ENCODE measurements around the gene C8B.

C8B gene

DNA sequence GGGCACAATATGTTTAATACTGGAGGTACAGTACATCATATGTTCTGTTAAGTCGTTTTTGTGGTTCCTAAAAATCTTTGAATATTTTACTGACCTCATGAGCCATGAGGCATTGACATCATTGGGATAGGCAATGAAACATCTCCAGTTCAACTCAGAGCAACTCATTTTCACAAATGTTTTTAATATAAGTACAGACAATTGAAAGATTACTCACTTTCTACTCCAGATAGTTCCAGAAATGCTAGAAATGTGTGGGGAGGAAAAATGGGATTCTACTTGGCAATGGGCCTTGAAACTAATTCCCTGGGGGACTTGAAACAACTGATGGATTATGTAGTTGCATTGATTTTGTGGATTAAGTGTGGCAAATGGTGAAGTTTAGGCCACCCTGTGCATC lies 7.2 kb upstream of the C8B start:
- no peak for DNase-seq (ENCODE audit: low read depth)

DNA sequence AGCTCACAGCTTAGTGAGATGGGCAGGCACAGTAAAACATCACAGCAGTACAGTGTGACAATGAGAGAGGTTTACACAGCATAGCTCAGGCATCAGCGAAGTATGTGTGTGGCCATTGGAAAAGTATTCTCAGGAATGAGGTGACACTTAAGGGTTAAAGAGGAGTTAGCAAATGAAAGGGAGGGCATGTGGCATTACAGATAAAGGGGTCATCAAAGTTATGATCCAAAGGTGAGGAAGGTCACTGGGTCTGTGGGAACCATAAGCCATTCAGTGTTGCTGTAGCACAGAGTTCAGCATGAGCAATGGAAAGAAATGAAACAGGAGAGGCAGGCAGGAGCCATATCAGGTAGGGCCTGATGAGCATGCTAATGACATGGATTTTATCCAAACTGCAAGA lies 4.5 kb upstream of the C8B start:
- DNase-seq (ENCODE audit: low read depth), result no peak

DNA sequence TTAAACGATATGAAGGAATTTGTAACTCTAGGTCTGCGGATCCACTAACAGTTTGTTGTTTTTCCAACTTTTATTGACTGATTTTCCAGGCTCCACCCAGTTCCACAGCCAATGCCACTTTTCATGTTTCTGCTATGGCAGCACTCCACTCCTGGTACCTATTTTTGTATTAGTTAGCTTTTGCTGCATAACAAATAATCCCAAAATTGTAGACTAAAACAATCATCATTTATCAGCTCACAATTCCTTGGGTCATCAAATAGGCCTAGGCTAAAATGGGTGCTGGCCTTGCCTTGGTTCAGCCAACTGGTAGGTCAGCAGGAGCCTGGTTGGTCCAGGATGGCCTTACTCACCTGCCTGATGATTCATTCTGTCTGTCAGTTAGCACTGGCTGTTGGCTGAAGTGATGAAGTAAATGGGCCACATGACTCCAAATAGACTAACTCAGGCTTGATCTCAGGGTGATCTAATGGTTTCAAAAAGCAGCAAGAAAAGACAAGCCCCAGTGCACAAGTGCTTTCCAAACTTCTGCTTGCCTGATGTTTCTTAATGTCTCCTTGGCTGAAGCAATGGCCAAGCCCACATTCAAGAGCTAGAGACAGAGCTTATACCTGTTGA lies 3.2 kb upstream of the C8B start:
- no peak for DNase-seq (ENCODE audit: low read depth)

DNA sequence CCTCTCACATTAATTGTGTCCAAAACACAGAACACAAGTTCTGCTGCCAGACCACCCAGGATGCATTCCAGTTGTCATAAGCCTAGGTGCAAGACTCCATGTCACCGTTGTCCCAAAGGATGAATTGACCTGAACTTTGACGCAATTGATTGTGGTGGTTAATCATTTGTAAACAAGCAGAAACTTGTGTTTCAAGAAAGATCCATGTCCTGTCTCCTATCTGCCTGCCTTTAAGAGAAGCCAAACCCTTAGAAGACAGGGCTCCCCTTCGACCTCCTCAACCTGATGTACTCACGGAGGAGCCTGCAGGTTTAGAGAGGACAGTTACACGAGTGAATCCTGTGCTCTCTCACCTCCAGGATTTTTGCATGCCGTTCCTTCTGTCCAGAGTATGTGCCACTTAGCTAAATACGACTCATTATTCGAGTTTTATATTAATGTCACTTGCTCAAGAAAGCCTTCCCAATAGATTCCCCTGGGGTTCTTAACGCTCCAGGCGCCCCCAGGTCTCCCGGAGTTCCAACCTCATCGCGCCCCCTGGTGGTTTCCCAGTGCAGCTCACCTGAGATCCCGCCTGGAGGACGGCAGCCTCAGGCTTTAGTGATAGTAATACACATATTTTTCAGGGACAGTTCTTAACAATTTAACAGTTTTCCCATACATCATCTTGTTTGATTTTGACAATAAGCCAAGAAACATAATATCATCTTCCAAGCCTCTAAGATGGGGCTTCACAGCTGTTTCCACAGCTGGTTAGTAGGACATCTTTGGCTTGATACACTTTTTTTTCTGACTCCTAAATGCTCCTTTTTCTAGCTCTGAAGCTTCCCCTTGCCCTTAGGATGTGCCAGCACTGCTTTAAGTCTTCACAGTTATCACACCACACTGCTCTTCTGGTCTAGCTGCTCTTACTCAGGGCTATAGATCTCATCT lies 2.4 kb upstream of the C8B start:
- no peak for DNase-seq (ENCODE audit: low read depth)

DNA sequence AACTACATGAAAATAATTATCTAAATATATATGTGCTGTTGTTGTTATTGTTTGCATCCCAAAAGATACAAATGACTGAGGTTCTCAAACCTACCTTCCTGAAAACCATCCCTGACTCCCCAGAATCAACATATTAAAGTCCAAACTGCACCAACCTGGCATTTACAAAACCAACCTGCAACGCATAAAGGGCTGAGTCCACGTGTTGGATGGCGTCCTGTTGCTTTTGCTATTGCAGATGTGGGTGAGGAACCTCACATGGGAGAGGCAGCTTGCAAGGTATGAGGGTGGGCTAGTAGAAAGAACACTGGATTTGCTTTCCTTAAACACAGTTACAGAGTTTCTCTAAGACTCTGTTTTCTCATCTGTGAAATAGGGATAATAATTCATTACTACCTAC lies 1.5 kb upstream of the C8B start:
- no peak for DNase-seq (ENCODE audit: low read depth)

DNA sequence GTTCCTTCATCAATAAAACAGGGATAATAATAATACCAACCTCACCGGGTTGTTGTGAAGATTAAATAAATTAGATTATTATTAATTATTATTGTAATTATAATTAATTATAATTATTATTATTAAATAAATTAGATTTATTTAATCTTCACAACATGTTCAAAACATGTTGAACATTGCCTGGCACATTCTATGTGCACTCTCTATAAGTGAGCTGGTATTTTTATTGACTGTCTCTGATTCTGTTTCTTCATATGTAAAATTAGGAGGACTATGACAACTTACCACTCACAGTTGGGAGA lies 834 bp upstream of the C8B start:
- no peak for DNase-seq (ENCODE audit: low read depth)

DNA sequence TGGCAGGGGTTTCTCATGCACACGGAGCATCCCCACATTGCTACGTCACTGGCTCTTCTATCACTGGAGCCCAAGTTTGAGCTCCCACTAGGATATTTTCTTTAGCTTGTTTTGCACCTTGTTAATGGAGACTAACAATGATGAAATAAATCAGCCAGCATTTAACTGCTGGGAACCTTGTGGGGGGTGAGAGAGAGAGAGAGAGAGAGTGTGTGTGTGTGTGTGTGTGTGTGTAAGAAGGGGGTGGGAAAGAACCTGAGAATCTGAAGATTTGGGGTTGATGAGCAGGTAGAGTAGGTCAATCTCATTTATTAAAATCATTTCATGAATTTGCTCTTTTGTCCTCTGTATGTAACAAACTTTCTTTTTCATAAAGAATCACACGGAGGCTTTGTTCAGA lies 624 bp downstream of the C8B start:
- DNase-seq (ENCODE audit: low read depth), result no peak

DNA sequence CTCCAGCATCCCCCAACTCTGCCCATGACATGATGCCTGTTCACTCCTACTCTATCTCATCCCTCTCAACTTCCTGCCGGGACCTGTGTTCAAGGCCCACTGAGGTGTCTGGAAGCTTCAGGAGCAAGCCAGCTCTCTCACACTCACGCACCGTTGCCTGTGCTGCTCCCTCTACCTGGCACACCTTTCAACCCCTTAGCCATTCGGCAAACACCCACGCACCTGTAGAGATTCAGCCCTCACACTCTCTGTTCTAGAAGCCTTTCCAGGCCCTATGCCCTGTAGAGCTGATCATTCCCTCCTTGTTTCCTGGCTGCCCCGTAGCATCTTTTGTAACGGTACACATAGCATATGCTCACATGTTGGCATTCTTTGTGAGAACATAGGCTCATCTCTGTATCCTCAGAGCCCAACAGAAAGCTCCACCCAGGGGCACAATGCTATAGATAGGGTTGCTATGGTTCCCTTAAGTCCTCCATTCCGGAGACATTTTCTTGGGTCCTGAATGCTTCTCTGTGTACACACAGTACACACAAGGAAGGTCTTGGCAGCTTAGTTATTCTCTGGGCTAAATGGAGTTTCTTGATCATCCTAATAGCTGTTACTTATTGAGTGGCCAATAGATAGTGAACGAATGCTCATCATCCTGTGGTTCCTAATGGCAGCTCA lies 1.3 kb downstream of the C8B start:
- DNase-seq (ENCODE audit: low read depth), result no peak

DNA sequence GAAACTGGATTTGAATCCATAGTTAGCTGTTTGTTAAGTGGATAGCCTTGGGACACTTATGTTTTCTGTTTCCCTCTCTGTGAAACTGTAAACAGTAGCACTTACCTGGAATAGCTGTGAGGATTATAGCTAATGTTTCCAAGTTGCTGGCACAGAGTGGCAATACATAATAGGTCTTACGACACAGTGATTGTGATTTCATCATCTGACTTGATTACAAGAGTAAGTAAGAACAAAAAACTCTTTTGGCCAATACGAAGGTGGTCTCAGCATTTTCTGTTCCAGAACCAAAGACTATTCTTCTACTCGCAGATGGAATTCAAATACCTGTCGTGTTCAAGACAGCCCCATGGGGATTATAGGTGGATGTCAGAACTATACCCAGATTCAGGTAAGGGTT lies 2.1 kb downstream of the C8B start:
- DNase-seq (ENCODE audit: low read depth), result no peak

DNA sequence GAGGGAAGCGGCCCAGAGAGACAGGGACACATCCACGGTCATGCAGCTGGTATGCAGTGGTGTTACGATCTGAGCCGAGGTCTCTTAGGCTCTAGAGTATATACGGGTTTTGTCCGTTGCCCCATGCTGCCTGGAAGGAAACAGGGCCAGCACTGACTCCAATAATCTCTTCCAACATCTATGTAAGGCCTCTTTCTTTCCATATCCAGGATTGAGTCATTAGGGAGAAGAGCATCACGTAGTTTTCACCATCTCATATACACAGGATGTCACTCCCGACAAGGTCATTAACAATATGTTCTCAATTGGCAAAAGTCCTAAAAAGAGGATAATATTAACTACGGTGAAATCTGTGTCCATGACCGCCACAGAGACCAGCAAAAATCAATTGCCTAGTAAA lies 4.4 kb downstream of the C8B start:
- no peak for DNase-seq (ENCODE audit: low read depth)

DNA sequence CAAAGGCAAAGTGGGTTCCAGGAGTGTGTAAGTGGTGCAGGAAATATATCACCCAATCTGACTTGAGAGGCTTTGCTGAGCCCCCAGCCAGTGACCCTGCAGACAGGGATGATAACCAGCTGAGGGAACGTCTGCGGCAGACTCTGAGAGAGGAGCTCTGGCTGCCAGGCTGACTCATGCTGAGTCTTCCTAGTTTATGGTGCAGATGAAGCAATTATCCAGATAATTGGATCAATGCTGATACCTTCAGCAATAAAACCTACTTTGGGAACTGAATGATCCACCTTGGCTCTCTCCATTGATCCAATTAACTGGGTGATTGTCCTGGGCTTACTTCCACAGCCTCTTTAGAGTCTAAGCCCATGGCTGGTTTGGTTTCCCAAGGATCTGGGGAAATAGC lies 7.3 kb downstream of the C8B start:
- DNase-seq (ENCODE audit: low read depth), result no peak

DNA sequence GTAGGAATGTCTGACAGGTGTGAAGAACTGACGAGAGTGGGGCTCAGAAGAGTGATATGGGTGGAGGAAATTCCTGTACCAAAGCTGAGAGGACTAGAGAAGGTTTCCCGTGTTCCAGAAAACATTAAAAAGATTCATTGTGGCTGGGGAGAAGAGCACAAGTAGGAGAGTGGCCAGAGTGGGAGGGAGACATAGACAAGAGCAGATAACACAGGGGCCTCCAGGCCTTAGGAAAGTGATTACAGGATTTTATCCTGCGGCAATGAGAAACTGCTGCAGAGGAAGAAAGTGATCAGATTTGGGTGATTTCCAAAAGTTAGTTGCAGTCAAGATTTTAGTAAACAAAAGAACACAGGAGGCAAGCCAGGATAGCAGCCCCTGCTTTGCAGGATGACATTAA lies 7.9 kb downstream of the C8B start:
- DNase-seq (ENCODE audit: low read depth), result no peak

DNA sequence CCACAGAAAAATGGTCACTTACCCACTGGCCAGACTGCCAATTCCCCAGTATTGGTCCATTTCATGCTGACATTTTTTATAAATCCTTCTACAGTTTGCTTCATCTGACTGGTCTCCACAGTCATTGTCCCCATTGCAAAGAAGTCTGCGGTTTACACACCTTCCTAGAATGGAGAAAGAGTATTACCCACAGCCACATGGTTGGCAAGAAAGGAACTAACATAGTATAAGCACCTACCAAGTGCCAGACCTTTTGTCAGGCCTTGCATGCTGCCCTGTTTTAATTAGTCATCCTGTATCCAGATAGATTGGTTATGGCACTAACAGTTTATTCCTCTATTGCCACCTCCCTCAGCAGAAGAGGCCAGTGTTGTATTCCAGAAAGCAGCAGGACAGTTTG lies 11.2 kb downstream of the C8B start:
- DNase-seq (ENCODE audit: low read depth), result no peak

DNA sequence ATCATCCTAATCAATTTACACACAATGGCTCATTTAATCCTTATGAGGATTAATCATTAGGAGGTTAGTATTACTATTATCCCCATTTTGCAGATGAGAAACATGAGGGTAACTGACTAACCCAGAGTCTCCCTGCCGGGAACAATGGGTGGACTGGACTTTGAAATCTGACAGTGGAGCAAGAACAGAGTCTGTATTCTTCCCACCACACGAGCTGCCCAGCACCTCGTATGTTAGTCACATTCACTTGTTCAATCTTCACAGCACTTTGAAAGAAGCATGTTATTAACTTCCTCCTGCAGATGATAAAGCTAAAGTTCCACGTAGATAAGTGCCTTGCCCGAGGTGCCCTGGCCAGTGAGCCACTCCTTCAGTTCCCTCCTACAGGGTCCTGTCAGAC lies 12.4 kb downstream of the C8B start:
- DNase-seq (ENCODE audit: low read depth), result no peak

DNA sequence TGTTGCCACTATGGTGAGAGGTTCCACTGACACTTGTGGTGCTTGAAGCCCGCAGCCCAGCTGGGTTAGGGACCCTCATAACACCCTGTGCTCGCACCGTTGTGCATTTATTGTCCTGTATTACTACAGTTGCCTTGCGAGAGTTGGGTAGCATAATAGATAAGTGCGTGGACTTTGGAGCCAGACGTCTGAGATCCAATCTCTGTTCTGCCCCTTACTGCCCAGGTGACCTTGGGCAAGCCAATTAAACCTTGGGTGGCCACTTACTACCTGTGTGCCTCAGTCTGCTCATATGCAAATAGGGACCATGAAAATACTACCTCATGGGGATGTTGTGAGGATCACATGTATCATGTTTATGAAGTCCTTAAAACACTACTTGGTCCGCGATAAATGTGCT lies 13.3 kb downstream of the C8B start:
- DNase-seq (ENCODE audit: low read depth), result no peak

DNA sequence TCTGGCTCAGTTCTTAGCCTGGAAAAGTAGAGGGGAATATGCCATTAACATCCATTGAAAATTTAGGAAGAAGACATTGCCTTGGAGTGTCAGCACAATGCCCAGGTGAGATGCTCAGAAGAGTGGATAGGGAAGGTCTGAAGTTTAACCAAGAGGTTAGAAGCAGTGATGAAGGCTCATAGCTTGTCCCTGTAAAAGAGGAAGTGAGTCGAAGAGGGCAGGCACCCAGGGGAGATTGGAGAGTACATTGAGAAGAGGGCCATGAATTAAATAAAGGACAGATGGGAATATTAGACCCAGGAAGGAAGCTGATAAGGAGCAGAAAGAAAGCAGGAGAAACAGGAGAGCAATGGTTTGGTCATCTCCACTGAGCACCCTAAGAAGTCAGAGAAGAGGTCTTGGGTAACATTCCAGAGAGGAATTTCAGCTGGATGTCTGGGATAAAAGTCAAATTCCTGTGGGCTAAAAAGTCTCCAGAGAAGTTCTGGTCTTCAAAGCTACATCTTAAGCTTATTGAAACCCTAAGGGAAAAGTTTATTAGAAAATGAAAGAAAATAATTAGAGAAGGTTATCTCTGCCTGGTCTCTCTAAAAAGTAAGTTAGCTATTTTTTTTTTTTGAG lies 17.3 kb downstream of the C8B start:
- DNase-seq (ENCODE audit: low read depth), result no peak

DNA sequence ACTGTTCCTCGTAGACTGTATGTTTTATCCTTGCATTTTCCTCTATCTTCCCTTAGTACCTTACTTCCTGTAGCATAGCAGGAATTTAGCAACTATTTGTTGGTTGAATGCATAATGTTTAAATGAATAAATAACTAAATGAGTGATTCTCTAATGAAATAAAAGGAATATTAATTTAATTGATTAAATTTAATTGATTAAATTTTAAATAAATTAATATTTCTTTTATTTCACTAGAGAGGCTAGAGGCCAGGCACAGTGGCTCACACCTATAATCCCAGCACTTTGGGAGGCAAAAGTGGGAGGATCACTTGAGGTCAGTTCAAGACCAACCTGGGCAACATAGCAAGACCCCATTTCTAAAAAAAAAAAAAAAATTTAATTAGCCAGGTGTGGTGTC lies 25.8 kb downstream of the C8B start:
- no peak for DNase-seq (ENCODE audit: low read depth)

DNA sequence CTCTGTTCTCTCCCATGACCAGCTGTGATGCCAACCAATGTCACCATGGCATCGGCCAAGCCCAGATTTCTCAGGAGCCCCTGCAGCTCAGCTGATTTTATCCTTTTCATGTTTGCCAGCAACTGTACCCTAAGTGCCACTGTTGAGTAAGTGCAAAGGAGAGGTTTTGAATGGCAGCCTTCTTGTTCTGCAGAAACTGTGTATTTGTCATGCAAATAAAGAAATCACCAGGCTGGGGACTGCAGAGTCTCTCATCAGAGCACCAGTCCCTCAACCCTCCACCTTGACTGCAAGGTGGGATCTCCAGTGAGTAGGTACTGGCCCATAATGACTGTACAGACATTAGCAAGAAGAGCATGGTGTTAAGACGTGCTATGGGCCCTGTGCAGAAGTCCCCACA lies 26.6 kb downstream of the C8B start:
- no peak for DNase-seq (ENCODE audit: low read depth)

DNA sequence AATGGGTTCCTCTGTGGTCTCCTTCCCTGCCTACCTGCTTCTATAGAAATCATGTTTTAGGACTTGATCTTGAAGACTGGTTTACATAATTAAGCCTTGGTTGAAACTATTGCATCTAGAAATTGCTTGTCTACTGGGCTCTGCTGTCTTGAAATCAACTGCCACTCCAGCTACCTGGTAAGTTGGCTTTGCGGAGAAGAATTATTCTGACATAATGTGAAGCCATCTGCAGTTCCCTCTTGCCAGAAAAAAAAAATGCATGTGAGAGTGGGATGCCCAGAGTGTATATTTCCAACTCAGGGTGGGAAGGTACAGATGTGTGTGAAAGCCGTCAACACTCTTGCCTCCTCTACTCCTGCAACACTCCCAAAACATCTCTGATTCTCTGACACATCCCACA lies 27.2 kb downstream of the C8B start:
- DNase-seq (ENCODE audit: low read depth), result no peak

DNA sequence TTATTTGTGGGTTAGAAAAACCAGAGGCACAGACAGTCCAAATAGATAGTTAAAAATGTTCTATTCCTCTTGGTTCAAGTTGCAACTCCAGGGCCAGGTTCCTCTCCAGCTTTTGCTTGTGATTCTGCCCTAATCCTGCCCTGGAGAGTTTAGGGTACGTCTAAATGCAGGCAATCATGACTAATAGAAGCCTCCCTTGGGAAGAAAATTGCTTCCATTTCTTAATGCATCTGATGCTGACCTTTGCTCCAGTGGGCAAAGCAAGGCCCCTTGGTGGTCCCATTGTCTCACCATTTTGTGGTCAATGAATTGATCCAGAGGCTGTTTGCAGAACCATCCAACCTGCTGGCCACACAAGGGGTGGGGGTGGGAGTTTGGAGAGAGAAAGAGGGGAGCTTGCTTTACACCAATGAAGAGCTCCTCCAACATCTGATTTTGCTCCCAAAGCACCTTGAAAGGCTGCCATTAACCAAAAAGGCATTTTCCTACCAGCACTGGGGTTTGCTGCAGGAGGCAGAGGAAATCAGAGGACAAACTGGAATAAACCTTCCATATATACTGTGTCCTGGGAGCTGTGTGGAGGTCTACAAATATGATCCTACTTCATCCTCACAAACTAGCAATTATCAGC lies 31.3 kb downstream of the C8B start:
- no peak for DNase-seq (ENCODE audit: low read depth)

DNA sequence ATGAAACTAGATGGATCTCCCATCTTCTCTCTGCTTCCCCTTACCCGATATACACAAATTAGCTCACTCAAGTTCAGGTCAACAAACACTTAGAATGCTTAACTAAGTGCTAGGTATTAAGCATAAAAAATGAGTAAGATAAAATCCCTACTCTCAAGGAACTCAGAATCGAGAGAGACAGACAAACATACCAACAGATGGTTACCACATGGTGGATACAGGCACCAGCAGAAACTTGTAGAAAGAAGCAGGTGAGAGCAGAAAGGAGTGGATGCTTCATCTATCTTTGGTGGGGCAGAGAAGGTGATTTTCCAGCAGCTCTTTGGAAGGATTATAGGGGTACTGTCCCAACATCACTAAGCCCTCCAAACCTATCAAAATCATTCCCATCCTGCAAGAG lies 32.2 kb downstream of the C8B start:
- DNase-seq (ENCODE audit: low read depth), result no peak

DNA sequence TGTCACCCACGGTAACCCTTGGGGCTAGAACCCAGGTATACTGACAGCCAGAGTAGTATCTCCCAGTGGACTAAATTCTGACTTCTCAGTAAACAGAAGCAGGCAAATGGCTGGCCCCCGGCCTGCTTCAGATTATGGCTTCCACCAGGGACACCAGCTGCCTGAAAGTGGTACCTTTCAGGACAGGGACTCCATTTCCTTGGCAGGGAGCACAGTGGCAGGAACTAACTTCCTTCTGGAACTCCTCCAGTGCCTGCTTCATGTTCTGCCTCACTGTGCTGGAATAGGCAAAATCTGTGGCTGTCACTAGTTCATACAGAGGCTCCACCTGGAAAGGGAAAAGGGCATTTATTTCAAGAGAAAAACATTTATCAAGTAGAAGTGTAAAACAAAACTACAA lies 32.7 kb downstream of the C8B start:
- no peak for DNase-seq (ENCODE audit: low read depth)

DNA sequence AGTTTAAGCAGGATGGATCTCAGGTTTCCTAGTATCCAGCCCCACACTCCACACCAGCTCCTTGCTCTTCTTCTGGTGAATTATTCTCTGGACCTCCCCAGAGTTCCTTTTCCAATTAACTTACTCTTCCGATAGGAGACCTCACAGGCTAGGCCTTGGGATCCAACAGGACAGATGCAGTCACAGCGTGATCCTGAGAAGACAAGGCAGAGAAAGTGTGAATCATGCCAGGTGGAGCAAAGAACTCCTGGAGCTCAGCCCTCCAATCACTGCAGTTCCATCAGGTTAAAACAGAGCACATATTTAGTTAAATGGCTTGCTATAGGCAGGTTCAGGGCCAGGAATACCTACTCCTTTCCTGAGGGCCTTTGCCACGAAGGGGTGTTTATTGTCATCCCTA lies 34.1 kb downstream of the C8B start:
- DNase-seq (ENCODE audit: low read depth), result no peak
